Activated T-helper 1 cell treated with Interleukin-2 at 50 U/mL for 16 hours (primary cell): ENCODE measurements around the gene MYEF2.

ENCODE experiments used
- DNase-seq: peaks from one replicate; pipeline ENCODE4 v3.0.0-alpha.2; 2020; ENCODE audit warnings: low read depth

MYEF2 gene

DNA sequence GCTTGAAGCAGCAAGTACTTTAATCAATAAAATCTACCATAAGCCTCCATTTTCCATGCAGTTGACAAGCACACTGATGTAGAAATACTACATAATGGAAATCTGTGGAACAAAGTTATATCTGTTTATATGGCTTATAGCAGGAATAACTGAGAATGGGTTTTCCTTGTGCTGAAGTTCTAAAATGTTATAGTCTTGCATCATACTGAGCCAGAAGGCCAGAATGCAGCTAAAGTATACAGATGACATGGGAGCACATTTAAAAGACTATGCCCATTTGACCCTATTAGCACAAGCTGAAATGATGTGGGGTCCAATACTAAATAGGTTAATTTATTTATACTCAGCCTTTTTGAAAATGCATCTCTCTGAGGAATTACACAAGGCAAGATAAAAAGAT lies 32.2 kb downstream of the MYEF2 start:
- DNase-seq: no peak

DNA sequence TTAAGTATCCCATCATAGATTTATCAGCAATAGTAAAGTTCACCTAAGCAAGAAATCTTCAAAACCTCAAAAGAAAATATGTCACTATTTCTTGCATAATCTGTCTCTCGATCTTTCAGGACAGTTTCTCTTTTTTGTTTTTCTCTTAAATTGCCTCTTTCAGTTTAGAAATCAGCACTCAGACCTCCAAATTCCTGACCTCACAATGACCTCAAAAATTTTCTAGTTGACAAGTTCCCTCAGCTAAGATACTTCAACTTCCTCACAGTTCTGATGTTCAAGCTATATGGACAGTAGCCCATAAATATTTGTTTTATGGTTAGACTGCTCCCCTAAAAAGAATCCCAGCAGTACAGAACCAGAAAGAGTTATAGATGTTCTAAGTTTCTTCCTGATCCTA lies 33.2 kb downstream of the MYEF2 start:
- DNase-seq: no peak

DNA sequence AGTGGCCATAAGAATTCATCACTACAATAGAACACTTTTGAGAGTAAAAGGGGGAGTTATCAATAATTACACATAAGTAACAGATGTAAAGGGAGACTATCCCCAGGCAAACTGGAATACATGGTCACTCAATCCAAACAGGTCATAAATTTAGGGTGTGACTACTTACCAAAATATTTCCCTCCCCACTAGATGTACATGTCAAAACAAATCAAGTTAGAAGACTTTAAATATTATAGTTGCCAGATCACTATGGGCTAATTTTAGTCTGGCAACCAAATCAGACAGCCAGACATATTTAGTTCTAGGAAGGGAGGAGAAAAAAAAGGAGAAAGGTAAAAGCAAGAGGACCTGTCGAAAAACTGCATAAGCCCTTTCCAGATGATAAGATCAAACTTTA lies 34.2 kb downstream of the MYEF2 start:
- DNase-seq: no peak

DNA sequence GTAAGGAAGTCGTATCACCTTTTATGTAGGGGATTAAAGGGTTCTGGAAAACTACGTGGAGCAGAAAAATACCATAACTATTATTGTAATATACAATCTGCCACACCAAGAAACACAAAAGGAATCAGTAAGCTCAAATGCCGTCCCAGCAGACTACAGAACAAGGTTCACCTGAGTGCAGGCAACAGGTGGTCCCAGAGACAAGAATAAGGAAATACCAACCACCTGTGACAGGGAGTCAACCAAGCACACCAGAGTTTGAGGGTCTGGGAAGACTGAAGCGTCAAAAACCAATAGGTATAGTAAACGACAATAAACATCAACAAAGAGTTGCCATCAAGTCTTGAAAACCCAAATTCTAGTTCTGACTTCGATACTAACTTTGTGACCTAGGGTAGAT lies 45.2 kb downstream of the MYEF2 start:
- no peak for DNase-seq

DNA sequence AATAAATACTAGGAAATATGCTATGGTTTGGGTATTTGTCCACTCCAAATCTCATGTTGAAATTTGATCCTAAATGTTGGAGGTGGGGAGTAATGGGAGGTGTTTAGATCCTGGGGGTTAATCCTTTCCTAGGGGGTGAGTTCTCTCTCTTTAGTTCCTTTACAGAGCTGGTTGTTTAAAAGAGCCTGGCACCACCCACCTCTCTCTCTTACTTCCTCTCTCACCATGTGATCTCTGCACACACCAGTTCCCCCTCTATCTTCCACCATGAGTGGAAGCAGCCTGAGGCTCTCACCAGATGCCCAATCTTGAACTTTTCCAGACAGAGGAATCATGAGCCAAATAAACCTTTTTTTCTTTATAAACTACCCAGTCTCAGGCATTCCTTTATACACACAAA lies 46.8 kb downstream of the MYEF2 start:
- no peak for DNase-seq

DNA sequence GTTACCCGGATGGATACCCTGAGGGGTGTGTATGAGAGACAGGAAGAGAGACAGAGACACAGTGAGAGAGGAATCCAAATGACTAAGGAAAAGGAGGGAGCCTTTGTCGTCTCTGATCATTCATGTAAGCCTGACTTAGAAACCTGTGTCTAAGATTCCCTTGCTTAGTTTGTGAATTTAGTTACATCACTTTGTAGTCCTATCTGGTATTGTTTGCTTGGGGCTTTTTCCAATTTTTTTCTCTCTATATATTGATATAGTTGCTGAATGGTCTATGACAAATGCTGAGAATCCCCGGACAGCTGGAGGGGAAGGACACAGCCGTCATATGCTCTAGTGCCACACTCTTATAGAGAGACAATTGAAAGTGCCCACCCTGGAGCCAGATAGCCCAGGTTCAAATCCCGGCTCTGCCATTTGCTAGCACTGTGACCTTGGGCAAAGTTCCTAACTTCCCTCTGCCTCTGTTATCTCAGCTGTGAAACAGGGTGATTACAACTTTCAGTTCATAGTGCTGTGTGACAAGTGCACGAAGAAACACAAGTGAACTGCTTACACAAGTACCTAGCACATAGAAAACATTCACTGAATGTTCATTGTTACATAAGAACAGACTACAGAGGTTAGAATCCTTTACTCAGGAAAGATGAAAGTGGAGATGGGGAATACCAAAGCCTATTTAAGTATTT lies 51.3 kb downstream of the MYEF2 start:
- DNase-seq: no peak

DNA sequence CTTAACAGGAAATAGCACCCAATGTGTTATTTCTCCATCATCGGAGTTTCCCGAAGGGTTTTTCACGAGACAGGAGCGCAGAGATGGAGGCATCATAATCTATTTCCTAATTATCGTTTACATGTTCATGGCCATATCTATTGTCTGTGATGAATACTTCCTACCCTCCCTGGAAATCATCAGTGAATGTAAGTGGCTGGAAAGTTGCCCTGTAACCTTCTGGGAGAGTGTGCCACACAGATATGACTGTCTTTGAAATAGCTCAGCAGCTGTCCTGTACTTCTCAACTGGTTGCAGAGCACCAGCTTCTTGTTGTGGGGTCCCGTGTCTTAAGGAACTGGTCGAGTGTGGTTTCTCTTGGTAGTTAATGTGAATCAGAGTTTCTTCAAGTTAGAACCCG lies 56.2 kb downstream of the MYEF2 start:
- no peak for DNase-seq

DNA sequence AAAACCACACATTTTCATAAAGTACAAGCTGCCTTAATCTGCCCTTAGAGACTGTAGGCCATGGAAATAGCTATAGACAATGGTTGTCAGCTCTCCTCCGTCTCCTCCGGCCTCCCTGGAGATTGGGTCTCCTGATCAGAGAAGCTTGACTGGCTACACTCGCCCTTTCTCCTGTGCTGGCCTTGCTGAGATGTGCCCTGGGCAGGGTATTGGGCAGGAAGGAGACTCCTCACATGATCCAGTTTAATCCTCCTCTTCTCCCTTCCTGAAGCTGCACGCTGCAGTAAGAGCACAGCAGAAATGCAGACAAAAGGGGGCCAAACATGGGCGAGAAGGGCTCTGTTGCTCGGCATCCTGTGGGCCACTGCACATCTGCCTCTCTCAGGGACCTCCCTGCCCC lies 57.4 kb downstream of the MYEF2 start, which contains the start of gene SLC24A5:
SLC24A5 (plus strand) TSS at position 246 of the 400 bp plus-strand sequence; CDS start at position 301, 55 bp downstream.
- DNase-seq: no peak

DNA sequence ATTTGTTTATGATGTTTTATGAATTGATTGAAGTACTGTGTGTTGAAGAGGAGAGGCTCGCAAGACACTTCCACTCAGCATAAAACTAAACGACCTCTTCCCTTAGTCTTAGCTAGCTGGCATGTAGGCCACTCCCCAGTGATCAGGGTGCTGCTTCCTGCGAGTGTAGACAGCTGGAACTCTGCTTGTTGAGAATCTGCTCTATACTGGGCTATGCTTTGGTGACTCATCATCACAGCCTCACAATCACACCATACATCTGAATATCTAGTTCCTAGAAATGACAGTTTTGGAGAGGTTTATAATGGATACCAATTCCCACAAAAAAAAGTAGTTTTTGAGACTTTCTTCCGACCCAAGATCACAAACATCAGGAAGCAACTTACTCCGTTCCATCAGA lies 58.8 kb downstream of the MYEF2 start:
- DNase-seq: no peak

DNA sequence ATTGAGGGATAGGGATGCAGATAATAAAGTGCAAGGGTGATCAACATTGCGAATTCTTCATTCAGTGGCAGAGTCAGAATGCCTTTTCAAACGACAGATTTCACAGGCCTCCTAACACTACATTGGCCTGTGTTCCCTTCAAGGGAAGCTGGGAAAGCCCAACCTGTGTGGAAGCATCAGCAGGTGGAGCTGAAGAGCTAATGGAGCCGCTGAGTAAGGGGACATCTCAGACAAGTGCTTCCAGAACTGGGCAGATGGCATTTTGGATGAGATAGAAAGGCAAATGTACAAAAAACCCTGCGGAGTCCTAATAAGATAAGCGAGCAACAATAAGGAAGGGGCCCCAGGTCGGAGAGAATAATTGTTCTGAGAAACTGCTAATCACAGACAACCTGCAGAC lies 65.9 kb downstream of the MYEF2 start:
- no peak for DNase-seq

DNA sequence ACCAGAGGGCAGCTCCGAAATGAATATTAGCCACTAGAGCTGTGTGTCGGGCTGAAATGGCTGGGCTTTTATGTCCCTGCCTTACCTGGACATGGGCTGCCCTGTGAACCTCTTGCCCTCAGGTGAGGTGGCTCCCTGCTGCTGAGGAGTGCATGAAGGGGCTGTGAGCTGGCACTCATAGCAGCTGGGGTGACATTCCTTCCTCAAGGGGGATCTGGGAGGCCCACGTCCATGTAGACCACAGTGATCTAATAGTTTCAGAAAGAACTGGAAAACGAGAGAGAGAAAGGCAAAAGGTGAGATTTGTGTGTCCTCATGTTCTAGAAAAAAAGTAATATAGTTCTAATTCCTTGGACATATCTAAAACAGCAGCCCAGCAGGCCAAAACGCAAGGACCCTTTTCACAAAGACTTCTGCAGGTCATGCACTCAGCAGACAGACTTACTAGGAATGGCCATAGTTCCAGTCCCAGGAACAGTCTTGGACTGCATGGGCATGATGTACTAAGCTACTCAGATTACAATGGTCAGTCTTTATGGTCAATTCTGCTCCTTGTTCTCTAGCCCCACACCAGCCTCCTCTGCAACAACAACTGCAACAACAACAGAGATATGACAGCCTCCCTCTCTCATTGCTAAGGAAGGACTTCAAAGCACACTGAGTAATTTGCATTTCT lies 68.1 kb downstream of the MYEF2 start:
- DNase-seq: no peak

DNA sequence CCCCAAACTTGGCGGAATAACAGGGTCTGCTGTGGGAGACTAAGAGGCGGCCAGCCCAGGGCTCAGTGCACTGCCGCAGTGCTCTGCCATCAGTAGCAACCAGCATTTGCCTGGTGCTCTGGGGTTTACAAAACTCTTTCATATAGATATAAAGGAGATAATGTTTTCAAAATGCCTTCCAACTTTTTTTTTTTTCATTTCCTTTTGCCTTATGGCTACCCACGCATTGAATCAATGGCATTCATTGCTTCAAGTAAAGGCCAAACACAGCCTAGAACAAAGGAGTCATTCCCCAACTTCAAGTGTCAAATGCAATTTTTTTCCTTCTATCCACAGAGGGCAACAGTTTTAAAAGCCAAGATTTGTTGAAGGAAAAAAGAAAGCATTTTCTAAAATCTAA lies 68.9 kb downstream of the MYEF2 start:
- no peak for DNase-seq

DNA sequence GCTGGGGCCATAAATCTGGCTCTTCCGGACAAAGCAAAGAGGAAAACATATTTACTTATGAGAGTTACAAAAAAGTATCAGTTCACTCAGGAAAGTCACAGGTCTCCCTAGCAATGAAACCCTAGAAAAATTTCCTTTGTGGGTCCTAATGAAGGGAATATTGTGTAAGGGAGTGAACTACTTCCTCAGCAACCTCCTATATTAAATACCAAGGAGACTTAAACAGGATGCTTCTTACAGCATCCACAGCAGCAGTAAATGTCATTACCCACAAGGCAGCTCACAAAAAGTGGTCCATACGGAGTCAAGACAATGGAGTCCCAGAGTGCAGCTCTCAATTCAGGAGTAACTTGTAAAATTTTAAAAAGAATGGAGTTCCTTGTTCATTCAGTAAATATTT lies 72.2 kb downstream of the MYEF2 start:
- DNase-seq: no peak

DNA sequence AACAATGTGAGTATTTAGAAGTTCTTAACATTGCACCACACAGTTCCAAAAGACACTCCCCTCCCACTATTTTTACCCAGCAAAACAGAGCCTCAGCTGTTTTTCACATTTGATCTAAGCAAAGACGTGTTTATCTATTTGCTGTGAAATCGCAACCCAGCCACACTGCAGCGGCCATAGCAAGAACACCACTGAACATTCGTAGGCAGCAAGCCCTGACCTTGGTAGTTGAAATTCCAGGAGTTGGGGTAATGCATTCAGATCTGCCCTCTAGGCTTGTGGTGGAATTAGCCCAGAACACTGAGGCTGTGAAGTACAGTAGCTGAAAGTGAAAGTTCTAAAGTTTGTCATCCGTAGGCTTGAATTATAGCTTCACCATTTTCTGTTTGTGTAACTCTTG lies 74.4 kb downstream of the MYEF2 start:
- no peak for DNase-seq

DNA sequence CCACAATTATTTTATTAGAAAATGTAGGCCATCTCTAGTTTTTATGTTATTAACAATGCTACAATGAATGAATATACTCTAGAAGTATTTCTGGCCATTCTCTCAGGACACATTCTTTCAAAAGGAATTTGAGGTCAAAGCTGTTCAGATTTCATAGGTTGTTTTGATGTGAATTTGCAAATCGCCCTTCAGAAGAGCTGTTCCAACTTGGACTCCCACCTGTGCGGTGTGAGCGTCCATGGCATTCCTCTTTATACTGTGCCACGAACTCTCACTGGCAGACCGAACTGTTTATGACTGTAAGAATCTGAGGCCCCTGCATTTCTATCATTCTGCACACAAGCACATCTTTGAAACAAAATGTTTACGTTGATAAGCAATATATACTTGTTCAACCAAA lies 75.9 kb downstream of the MYEF2 start:
- DNase-seq: no peak

DNA sequence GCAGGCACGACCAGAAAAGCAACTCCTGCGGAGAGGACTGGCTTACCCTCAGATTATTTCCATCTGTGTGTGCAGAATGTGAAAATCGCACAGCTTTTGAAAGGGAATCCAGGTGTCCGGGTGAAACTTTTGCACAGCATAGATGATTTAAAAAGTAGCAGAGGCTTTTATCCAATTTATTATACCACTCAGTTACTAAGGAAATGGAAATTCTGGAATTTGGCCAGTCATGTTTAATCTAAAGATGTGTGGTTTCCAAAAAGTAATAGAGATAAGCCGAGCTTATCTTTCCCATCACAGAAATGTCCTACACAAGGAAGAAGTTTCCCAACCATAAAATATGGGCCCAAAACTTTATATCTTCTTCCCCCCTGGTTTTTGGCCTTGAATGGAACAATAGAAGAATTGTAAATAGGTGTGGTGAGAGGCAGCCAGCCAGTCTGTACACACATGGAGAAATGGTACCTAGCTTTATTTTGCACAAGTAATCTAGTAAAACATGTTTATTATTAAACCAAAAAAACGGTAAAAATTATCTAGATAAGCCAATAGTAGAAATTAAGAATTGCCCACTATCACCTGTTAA lies 76.6 kb downstream of the MYEF2 start:
- DNase-seq: no peak

DNA sequence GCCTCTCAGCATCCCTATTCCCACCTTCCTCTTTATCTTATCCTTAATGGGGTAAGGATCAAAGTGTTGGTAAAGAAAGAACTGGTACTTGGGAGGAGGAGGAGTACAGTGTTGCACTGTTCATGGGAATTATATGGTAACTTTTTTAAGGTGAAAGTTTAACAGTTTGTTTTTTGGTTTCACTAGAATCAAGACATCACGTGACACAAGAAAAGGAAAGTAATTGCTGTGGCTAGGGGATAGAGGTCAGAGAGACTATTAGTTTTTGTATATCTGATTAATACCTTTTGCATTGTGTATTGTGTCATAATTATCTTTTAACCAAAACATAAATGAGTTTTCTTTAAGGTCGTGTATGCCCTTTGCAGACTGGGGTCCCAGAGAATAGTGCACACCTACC lies 80.8 kb downstream of the MYEF2 start:
- no peak for DNase-seq

DNA sequence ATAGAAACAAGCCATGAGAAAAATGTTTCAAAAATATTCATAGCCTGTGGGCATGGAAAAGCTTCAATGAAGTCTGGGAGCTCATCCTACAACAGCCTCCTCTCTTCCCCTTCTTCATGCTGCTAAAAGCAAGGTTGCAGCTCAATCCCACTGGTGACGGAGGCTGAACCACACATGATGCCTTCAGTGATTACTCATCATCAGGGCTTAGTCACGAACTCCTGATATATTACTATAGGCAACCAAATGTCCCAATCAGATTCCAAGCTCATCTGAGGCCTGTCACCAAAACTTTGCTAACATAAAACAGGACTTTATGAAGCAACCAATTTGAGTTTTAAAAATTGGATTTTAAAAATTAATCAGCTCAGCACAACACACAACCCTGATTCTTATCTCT lies 81.3 kb downstream of the MYEF2 start:
- DNase-seq: no peak

DNA sequence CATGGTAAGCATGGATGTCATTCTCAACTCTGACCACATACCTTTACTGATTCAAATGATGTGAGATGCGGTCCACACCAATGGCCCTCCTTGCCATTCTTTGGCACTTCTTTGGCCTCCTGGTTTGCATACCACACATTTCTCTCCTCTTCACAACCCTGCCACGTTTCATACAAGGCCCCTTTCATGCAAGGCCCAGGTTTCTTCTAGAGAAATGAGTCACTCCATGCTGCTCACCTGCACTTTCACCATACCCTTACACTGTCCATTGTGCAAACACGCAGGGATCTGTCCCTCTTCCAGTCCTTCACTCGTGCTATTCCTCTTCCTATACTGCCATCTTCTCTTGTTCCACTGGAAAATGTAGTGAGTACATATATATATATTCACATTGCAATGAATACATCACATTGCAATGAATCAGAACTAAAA lies 81.7 kb downstream of the MYEF2 start:
- DNase-seq: no peak

DNA sequence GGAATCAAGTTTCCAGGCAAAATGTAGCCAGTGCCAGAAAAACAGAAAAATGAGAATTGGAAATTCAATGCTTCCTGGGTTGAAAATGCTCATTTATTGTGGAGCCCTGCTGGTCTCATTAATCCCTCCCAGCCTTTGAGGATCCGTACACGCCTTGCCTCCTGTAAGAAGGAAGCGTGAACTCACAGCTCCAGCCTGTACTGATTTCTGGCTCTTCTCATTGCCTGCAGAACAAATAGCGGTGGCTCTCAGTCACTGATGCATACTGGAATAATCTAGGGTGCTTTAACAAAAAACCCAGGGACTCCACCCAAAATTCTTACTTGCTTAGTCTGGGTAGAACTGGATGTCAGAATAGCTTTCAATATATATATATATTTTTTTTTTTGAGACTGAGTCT lies 86.6 kb downstream of the MYEF2 start:
- DNase-seq: no peak

DNA sequence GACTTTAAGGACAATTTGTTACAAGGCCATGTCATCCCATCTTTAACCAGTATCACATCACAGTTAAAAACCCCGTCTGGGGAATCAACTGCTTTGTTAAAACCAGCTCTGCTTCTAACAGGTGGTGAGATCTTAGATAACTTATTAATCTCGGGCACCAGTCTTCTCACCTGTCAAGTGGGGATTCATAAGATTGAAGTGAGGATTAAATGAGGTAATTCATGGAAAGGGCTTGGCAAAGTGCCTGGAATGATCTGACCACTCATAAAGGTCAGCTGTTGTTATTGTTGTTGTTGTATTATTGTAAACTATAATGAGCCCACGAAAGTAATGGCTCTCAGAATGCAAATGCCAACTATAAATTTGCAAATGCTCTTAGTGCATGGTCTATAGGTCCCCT lies 87.4 kb downstream of the MYEF2 start:
- DNase-seq: no peak

DNA sequence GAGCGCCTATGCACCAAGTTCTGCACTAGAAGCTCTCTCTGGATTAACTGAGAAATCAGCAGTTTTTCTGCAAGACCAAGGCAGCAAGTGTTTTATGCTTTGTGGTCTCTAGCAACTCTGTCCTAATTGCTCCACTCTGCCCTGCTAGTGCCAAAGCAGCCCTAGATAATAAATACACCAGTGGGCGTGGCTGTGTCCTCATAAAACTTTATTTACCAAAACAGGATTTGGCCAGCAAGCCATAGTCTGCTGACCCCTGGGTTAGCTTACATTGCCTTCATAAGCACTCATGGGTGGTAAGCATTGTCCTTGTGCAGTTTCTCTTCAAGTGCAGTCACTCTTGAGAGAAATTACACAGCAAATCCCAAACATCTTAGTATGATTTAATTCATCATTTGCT lies 88.0 kb downstream of the MYEF2 start:
- DNase-seq: no peak

DNA sequence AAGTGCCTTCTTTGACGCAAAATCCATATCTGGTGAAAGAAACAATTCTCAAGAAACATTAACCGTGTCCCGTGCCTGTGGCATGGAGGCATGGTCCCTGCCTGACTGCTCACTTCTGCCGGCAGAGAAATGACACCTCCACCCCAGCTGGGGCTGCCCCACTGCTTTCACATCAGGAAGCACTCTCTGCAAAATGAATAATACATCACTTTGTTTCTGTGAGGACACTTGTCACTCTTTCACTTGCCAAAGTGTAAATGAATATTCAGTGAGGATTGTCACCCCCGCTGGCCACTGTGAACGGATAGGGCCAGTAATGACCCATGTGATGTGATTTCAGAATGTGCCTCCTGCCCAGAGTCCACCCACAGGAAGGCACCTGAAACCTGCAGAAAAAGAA lies 88.4 kb downstream of the MYEF2 start:
- no peak for DNase-seq

DNA sequence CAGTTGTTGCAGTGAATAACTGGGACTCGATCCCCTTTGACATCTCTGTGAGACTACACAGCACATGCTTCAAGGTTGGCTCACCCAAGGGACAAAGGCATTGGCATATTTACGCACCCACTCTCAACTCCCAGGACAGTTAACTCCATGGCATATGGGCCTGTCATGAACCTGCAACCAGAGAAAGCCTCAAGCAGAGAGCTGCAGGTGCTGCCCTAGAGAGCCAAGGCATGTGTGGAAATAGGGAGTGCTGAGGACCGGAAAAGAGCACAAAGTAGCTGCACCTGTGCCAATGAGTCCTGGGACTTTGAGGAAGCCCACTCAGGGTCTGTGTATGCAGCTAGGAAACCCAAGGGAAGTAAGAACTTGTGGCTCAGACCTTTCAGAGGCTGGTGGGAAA lies 90.3 kb downstream of the MYEF2 start:
- DNase-seq: no peak
